Measurements from ENCODE around the gene PDE3B. TPM values are rescaled to one million over a fixed set of nuclear protein-coding genes. Genes with fewer than 3 reads are reported as not detected.

The PDE3B gene
- total and polyA plus RNA-seq, 9 of the 15 experiments (the other 6 are each of a cell fraction or from before 2014, with no cell fraction given) = 2.3 to 22.5 (median 12.2) TPM

DNA sequence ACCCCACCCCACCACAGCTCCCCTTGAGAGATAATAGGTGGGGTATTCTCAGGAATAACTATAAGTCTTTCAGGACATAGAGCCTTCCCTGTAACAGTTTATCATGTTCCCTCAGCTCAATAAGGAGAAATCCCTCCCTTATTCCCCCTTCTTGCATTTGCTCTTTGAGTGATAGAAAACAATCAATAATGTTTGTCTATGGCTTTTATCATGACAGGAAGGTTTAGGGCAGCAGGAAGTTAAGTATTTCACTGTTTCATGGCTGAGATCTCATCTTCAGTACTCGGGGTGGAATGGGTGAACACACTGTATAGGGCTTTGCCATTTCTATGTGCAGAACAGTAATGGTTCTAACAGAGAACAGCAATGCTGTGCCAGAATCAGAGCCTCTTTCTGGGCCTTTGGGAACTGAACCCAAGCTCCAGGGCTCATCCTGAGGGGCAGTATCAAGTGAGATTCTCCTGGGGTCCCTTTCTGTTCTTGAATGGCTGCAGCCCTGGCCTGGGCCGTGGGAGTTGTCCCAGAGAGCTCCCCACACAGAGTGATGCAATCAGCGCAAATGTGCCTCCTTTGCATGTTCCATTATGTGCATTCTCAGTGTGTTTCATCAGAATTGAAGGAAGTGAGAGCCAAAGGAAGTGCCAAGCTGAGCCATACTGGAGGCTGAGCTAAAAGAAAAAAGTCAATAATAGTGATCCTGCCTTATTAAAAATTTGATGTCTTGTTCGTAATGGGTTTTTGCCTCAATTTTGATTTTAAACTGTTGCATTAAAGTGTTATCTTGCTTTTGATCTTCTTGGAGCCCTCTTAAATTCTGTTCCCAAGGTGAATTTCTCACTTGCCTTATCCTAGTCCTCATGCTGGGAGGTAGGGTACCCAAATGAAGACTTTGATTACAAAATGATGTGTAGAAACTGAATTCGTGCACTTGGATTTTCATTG, 251.3 kb downstream of the PDE3B start (continued):
- TF ChIP-seq CHAMP1 (IDR thresholded peaks at IDR 0.05) (no peak), NCOA1 (IDR thresholded peaks at IDR 0.05; ENCODE audit: low read depth) (no peak), RFX1 (IDR thresholded peaks at IDR 0.05) (no peak), ZNF766 (CRISPR knock-in tag; conservative IDR thresholded peaks at IDR 0.05) (peak; percentile 87), DMBX1 (CRISPR knock-in tag; IDR thresholded peaks at IDR 0.05; ENCODE audit: borderline replicate concordance) (peak; percentile 91), RNF2 (IDR thresholded peaks at IDR 0.05) (peak; percentile 85; the same call in 1 of the 2 replicates), RHOXF2B (CRISPR knock-in tag; conservative IDR thresholded peaks at IDR 0.05) (0 out of 2 replicates have a peak, but pooled peaks have one; percentile 15), SMAD3 (CRISPR knock-in tag; conservative IDR thresholded peaks at IDR 0.05) (peak; percentile 80; the same call in 1 of the 2 replicates), ZNF41 (CRISPR knock-in tag; conservative IDR thresholded peaks at IDR 0.05) (peak; percentile 37; the same call in 1 of the 2 replicates), SOX6 (IDR thresholded peaks at IDR 0.05) (peak; percentile 70), ZNF584 (CRISPR knock-in tag; IDR thresholded peaks at IDR 0.05; ENCODE audit: low read depth) (peak; percentile 97), NR4A1 (CRISPR knock-in tag; IDR thresholded peaks at IDR 0.05) (no peak), NR4A1 (tag; IDR thresholded peaks at IDR 0.05) (0 out of 2 replicates have a peak, but pooled peaks have one; percentile 72), TRIM24 (IDR thresholded peaks at IDR 0.05) (peak; percentile 91 to 95), YY1 (IDR thresholded peaks at IDR 0.05; ENCODE audit: borderline replicate concordance in 1 of 3, control insufficient read depth in 1 of 3, extremely low read depth in 1 of 3, insufficient read depth in 3 of 3, insufficient read length in 1 of 3, insufficient replicate concordance in 2 of 3, low read depth in 1 of 3, low read length in 2 of 3) (peak in 1 of 3 experiments; percentile 37), STAT5B (CRISPR knock-in tag; IDR thresholded peaks at IDR 0.05) (no peak), HMG20A (CRISPR knock-in tag; conservative IDR thresholded peaks at IDR 0.05) (no peak)
- TF ChIP-seq, protein P1, sequence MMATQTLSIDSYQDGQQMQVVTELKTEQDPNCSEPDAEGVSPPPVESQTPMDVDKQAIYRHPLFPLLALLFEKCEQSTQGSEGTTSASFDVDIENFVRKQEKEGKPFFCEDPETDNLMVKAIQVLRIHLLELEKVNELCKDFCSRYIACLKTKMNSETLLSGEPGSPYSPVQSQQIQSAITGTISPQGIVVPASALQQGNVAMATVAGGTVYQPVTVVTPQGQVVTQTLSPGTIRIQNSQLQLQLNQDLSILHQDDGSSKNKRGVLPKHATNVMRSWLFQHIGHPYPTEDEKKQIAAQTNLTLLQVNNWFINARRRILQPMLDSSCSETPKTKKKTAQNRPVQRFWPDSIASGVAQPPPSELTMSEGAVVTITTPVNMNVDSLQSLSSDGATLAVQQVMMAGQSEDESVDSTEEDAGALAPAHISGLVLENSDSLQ (IDR thresholded peaks at IDR 0.05) = peak; percentile 44; the same call in 1 of the 2 replicates
- TF ChIP-seq, protein P2, sequence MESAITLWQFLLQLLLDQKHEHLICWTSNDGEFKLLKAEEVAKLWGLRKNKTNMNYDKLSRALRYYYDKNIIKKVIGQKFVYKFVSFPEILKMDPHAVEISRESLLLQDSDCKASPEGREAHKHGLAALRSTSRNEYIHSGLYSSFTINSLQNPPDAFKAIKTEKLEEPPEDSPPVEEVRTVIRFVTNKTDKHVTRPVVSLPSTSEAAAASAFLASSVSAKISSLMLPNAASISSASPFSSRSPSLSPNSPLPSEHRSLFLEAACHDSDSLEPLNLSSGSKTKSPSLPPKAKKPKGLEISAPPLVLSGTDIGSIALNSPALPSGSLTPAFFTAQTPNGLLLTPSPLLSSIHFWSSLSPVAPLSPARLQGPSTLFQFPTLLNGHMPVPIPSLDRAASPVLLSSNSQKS (CRISPR knock-in tag; IDR thresholded peaks at IDR 0.05) = no peak

All from K562 (cell line).